GM12873 (cell line): Measurements from ENCODE around the gene PLVAP.
A peak's percentile ranks its signal among the peaks of the same experiment; 100 is the strongest.

Experiments
- TF ChIP-seq, protein P1 (sequence below): IDR thresholded peaks from 2 replicates; pipeline ENCODE4 v1.5.1; 2012; ENCODE audit warnings: low read depth, mild to moderate bottlenecking, moderate library complexity, low read length, control low read depth; ENCODE audit not compliant: insufficient read depth; ENCODE audit errors: missing control alignments

The PLVAP gene

DNA sequence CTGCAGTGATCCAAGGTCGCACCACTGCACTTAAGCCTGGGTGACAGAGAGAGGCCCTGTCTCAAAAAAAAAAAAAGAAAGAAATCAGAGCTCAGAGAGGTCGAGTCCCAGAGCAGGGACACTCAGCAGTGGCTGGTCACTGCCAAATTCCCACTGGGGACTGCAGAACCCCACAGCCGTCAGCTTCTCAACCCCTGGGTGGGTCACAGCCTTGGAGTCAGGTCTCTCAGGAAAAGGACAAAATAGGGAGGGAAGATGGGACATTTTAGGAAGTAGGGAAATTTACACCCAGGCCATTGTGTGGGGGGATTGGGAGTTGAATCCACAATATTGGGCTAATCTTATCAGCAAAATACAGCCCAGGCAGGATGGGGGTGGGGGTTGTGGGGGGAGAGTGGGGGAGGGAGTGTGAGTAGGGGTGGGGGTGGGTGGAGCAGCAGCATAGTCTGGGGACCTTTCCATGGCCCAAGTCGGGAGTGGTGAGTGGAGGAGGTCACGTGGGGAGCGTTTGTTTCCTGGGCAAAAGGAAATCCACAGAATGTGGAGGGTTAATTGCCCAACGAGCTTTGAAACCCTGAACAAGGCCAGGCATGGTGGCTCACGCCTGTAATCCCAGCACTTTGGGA lies 21.9 kb upstream of the PLVAP start:
- TF ChIP-seq, protein P1, sequence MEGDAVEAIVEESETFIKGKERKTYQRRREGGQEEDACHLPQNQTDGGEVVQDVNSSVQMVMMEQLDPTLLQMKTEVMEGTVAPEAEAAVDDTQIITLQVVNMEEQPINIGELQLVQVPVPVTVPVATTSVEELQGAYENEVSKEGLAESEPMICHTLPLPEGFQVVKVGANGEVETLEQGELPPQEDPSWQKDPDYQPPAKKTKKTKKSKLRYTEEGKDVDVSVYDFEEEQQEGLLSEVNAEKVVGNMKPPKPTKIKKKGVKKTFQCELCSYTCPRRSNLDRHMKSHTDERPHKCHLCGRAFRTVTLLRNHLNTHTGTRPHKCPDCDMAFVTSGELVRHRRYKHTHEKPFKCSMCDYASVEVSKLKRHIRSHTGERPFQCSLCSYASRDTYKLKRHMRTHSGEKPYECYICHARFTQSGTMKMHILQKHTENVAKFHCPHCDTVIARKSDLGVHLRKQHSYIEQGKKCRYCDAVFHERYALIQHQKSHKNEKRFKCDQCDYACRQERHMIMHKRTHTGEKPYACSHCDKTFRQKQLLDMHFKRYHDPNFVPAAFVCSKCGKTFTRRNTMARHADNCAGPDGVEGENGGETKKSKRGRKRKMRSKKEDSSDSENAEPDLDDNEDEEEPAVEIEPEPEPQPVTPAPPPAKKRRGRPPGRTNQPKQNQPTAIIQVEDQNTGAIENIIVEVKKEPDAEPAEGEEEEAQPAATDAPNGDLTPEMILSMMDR, result no peak

DNA sequence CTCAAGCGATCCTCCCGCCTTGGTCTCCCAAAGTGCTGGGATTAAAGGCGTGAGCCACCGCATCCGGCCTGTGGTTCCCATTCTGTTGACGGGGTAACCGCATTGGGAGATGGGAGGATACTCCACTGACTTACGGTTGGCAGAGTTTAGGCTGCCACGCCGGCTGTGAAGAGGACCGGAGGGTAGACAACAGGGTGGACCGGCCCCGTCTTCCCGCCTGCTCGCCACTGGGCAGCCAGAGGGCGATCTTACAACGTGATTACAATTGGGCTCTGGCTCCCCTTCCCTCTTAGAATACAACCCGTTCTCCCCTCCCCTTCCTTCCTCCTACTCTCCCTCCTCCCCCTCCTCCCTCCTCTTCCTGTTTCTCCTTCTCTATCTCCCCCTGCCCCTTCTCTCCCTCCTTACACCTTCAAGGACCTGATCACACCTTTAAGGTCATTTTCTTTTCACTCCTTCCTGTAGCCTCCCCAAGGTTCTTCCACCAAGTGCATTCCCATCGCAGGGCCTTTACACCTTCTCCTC lies 17.8 kb upstream of the PLVAP start:
- TF ChIP-seq, protein P1, result peak; percentile 90

DNA sequence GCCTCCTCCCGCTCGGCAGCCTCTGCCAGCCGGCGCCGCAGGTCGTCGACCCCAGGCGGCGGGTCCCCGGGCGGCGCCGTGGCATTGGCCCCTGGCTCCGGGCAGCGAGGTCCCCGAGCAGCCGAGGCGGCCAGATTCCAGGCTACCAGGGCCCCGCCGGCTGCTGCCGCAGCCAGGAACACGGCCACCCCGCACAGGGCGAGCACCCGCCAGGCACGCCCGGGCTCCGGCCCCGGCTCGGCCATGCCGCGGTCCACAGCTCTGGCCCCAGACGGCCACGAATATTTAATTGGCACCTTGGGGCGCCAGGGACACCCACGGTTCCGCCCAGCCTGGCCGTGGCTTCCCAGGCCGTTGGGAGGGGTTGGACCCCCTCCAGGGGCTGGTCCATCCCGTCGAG lies 16.8 kb upstream of the PLVAP start, which contains the start of gene CCDC194:
CCDC194 (minus strand) TSS at position 283 of the 400 bp plus-strand sequence; CDS start at position 245, 38 bp downstream.
- TF ChIP-seq, protein P1, result no peak

DNA sequence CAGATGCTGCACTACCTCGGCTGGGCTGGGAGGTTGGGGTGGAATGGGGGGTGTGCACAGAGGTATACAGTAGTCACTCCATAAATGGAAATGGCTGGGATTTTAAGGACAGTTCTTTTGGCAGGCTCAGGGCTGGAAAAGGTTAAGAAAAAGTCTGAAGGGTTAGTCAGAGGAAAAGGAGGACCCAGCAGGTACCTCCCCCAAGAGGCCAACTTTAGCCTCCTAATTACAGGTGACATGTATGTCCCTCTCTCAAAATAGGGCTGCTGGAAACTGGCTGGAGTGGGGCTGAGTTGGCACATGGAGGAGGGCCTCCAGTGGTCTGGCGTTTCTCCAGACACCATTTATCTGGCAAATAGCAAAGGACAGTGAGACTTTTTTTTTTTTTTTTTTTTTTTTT lies 15.9 kb upstream of the PLVAP start:
- TF ChIP-seq, protein P1, result no peak

DNA sequence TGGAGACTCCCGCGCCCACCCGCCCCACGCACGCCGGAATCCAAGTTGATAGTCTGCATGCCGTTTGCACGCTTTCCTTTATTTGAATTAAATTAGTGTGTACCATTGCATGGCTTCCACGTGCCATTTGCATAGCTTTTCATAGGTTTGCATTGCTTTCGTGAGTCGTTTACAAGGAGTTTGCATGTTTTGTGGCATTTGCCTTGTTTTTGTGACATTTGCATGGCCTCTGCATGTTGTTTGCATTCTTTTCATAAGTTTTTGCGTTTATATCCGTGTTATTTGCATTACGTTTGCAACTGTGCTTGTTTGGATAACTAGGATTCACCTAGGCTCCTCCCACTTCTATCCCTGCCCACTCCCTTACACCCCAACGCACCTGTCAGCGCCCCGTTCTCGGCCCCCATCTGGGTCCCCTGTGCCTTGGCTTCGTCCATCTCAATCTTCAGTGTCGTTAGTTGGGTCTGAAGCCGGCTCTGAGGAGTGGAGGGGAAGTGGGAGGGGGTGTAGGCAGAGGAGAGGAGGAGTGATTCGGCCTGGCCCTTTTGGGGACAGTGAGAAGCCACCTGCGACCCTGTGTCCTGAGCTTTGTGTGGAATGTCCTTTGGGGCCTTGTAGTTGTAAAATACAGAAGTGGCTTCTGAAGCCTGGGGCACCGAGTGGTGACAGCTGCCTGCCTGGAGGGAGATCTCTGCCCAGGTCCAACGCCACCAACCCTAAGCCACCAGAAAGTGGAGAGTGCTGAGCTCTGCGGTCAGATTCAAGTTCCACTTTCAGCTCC lies 14.4 kb upstream of the PLVAP start:
- TF ChIP-seq, protein P1, result no peak

DNA sequence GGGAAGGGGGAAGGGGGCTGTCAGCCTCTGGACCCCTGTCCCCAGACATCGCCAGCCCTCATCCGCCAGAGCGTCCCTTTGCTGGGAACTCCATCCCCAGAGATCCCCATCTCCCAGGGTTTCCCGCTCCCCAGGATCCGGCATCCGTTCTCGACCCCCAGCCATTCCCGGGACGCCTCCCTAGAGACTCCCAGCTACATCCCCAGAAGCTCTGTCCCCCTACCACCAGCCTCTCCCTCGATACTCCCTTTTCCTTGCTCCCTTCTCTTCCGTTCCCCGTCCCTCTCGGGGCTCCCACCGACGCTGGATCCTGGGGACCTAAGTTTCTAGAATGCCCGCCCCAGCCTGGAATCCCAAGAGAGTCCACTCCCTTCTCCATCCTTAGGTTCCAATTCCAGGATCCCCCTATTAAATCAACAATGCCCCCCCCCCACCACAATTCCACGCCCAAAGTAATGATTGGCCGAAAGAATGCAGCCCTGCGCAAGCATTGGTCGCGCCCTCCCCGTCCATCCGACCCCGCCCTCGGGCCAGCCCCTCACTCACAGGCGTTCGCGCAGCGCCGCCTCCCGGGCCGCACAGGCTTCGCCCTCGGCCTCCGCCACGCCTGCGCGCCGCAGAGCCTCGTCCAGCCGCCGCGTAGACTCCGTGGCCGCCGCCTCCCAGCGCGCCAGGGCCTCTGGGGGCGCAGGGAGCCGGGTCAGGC lies 13.7 kb upstream of the PLVAP start:
- TF ChIP-seq, protein P1, result peak; percentile 73
